GM18507 (cell line): ENCODE results near the gene GID8.

ENCODE experiments used
- DNase-seq: peaks from one replicate; pipeline ENCODE4 v3.0.0; 2011; ENCODE audit warnings: low read depth; ENCODE audit not compliant: insufficient read length; ENCODE audit errors: extremely low spot score
- FAIRE-seq: peaks from 2 replicates; lab custom pipeline; 2011; peaks lifted over from hg19 to GRCh38; lab: Jason Lieb, UNC

The GID8 gene

GRCh38 chr20:62963614-62964397, 25.9 kb downstream of the GID8 start:
- no peak for DNase-seq
- FAIRE-seq, result no peak

- FAIRE-seq (no peak), DNase-seq (no peak)
Measured at GRCh38 chr20:62964700-62965099, 26.8 kb downstream of the GID8 start.

- no peak for FAIRE-seq
- no peak for DNase-seq
Measured at GRCh38 chr20:62965363-62965771, 27.4 kb downstream of the GID8 start.

GRCh38 chr20:62966212-62967148, 28.5 kb downstream of the GID8 start:
- no peak for FAIRE-seq
- no peak for DNase-seq

- DNase-seq (no peak), FAIRE-seq (no peak)
Measured at GRCh38 chr20:62967149-62967501, 29.2 kb downstream of the GID8 start.

GRCh38 chr20:62967628-62968351, 29.8 kb downstream of the GID8 start:
- no peak for FAIRE-seq
- DNase-seq, result no peak

GRCh38 chr20:62968378-62969178, 30.6 kb downstream of the GID8 start:
- DNase-seq, result no peak
- no peak for FAIRE-seq

GRCh38 chr20:62969179-62969760, 31.3 kb downstream of the GID8 start:
- FAIRE-seq (no peak), DNase-seq (no peak)

GRCh38 chr20:62969939-62970306, 32.0 kb downstream of the GID8 start:
- FAIRE-seq (no peak), DNase-seq (no peak)

- DNase-seq (no peak), FAIRE-seq (no peak)
Measured at GRCh38 chr20:62970307-62971210, 32.6 kb downstream of the GID8 start.

- peak; percentile 45 for FAIRE-seq
- no peak for DNase-seq
Measured at GRCh38 chr20:62971211-62971949, 33.4 kb downstream of the GID8 start.

- FAIRE-seq (peak; percentile 79), DNase-seq (peak; percentile 85)
Measured at GRCh38 chr20:62971950-62972844, 34.2 kb downstream of the GID8 start.

- FAIRE-seq (no peak), DNase-seq (no peak)
Measured at GRCh38 chr20:62972845-62973745, 35.1 kb downstream of the GID8 start.

GRCh38 chr20:62975251-62975760, 37.4 kb downstream of the GID8 start:
- FAIRE-seq (no peak), DNase-seq (no peak)

- DNase-seq (no peak), FAIRE-seq (no peak)
Measured at GRCh38 chr20:62975812-62976508, 38.0 kb downstream of the GID8 start.
